ENCODE results near the gene DNAI1. TPM values are rescaled to one million over a fixed set of nuclear protein-coding genes. Genes with fewer than 3 reads are reported as not detected.

Gene DNAI1
- polyA plus RNA-seq, 2 of the 4 experiments (the other 2 are of a cell fraction): 0.27 to 0.40 TPM

DNA sequence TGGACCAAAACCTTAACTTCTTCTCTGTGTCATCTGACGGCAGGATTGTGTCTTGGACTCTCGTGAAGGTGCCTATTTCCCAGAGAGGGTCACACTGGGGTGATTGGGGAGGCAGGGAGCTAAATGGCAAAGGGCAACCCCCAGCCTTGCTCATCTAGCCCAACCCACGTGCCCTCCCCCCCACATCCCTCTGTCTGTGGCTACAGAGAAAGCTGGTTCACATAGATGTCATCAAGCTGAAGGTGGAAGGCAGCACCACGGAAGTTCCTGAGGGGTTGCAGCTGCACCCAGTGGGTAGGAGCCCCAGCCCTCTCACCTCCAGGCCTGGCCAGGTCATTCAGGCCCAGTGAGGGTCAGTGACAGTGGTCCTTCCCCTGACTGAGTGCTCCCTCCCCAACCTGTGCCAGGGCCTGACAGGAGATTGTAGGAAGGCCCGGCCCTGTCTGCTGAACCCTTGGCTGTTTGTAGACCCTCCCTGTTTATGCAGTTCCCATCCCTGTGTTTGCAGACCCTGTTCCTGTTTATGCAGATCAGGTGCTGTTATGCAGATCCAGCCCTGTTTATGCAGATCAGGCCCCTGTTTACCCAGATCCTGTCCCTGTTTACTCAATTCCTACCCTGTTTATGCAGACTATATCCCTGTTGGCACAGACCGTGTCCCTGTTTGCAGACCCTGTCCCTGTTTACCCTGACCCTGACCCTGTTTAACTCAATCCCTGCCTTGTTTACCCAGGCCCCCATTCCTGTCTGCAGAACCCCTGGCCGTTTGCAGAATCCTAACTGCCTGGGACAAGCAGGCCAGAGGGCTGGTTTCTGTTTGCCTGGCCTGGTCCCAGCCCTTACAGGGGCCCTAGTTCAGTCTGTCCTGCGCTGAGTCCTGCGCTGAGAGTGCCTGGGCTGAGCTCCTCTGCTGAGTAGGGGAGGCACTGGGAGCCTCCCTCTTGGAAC is 53.8 kb downstream of the DNAI1 start:
- CTCF ChIA-PET: interaction anchor here (0.5 to 13.5 kb wide), 13 partner anchors 9 to 108 kb away, joined by 3 to 114 read pairs (median 4); no protein-coding TSS in a partner anchor
- Histone ChIP-seq H3K9me3 (no peaks in the 10 kb centered on the region), H3K4me1 (no peaks in the 10 kb centered on the region), H3K27ac (no peak overlapping the region), H3K4me2 (no peak overlapping the region), H3K4me3 (no peak overlapping the region)
- no peak for DNase-seq (ENCODE audit: low read depth in 1 of 2, low spot score in 1 of 2)
- no peak for TF ChIP-seq GATA3 (IDR thresholded peaks at IDR 0.05; ENCODE audit: borderline replicate concordance)
- no peak for TF ChIP-seq KDM1A (IDR thresholded peaks at IDR 0.05; ENCODE audit: low read depth)
- TF ChIP-seq CHD2 (IDR thresholded peaks at IDR 0.05; ENCODE audit: low read length, partially characterized antibody): no peak
- TF ChIP-seq ZC3H11A (IDR thresholded peaks at IDR 0.05): no peak
- TF ChIP-seq MYC (IDR thresholded peaks at IDR 0.05; ENCODE audit: borderline replicate concordance, low read length): no peak
- no peak for TF ChIP-seq HOXB5 (CRISPR knock-in tag; IDR thresholded peaks at IDR 0.05)
- TF ChIP-seq CTCF (IDR thresholded peaks at IDR 0.05): no peak
- TF ChIP-seq FOXS1 (CRISPR knock-in tag; IDR thresholded peaks at IDR 0.05): no peak
- TF ChIP-seq HDAC2 (IDR thresholded peaks at IDR 0.05): no peak
- no peak for TF ChIP-seq REST (IDR thresholded peaks at IDR 0.05)
- TF ChIP-seq EHF (CRISPR knock-in tag; IDR thresholded peaks at IDR 0.05): no peak
- no peak for TF ChIP-seq JUNB (IDR thresholded peaks at IDR 0.05)
- TF ChIP-seq, protein P1, sequence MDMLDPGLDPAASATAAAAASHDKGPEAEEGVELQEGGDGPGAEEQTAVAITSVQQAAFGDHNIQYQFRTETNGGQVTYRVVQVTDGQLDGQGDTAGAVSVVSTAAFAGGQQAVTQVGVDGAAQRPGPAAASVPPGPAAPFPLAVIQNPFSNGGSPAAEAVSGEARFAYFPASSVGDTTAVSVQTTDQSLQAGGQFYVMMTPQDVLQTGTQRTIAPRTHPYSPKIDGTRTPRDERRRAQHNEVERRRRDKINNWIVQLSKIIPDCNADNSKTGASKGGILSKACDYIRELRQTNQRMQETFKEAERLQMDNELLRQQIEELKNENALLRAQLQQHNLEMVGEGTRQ (IDR thresholded peaks at IDR 0.05): no peak
- no peak for TF ChIP-seq POLR2A (IDR thresholded peaks at IDR 0.05; ENCODE audit: low read length)
- no peak for TF ChIP-seq CHD4 (IDR thresholded peaks at IDR 0.05; ENCODE audit: borderline replicate concordance)
- no peak for TF ChIP-seq CBX8 (IDR thresholded peaks at IDR 0.05)
- no peak for TF ChIP-seq NFE2L2 (conservative IDR thresholded peaks at IDR 0.05; ENCODE audit: low read length)
- POLR2A ChIA-PET: no interaction called here
- peak in 1 of 2 experiments; percentile 26; a peak in 1 of 6 replicates for ATAC-seq
- no peak for FAIRE-seq
- WGBS (ENCODE audit: missing lambda C conversion rate): 47% methylated on average over 8 of the region's 9 CpGs

GRCh38 chr9:34513567-34514214 is 55.1 kb downstream of the DNAI1 start:
- Histone ChIP-seq H3K27ac (no peak overlapping the region), H3K4me1 (no peaks in the 10 kb centered on the region), H3K4me2 (no peak overlapping the region), H3K4me3 (no peak overlapping the region), H3K9me3 (no peaks in the 10 kb centered on the region)
- WGBS (ENCODE audit: missing lambda C conversion rate): 69% methylated on average over 2 of the region's 2 CpGs
- DNase-seq (ENCODE audit: low read depth in 1 of 2, low spot score in 1 of 2): no peak
- no peak for ATAC-seq
- CTCF ChIA-PET: interaction anchor here (0.8 to 13.5 kb wide), 11 partner anchors 12 to 122 kb away, joined by 3 to 114 read pairs (median 4); no protein-coding TSS in a partner anchor
- no peak for FAIRE-seq
- POLR2A ChIA-PET: no interaction called here
- TF ChIP-seq, protein P1 (IDR thresholded peaks at IDR 0.05): no peak
- TF ChIP-seq HOXB5 (CRISPR knock-in tag; IDR thresholded peaks at IDR 0.05) (no peak), CTCF (IDR thresholded peaks at IDR 0.05) (no peak), EHF (CRISPR knock-in tag; IDR thresholded peaks at IDR 0.05) (no peak), MAFK (IDR thresholded peaks at IDR 0.05; ENCODE audit: partially characterized antibody) (no peak), TP53 (CRISPR knock-in tag; IDR thresholded peaks at IDR 0.05) (no peak), KDM5A (IDR thresholded peaks at IDR 0.05) (no peak), TFCP2L1 (CRISPR knock-in tag; IDR thresholded peaks at IDR 0.05) (no peak), CEBPB (IDR thresholded peaks at IDR 0.05) (no peak), KDM1A (IDR thresholded peaks at IDR 0.05; ENCODE audit: low read depth) (no peak)
- TF ChIP-seq, protein P2, sequence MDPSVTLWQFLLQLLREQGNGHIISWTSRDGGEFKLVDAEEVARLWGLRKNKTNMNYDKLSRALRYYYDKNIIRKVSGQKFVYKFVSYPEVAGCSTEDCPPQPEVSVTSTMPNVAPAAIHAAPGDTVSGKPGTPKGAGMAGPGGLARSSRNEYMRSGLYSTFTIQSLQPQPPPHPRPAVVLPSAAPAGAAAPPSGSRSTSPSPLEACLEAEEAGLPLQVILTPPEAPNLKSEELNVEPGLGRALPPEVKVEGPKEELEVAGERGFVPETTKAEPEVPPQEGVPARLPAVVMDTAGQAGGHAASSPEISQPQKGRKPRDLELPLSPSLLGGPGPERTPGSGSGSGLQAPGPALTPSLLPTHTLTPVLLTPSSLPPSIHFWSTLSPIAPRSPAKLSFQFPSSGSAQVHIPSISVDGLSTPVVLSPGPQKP (IDR thresholded peaks at IDR 0.05; ENCODE audit: low read depth, low read length): no peak
- TF ChIP-seq, protein P3, sequence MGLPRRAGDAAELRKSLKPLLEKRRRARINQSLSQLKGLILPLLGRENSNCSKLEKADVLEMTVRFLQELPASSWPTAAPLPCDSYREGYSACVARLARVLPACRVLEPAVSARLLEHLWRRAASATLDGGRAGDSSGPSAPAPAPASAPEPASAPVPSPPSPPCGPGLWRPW (IDR thresholded peaks at IDR 0.05): no peak
